ENCODE data around the gene BANF2. TPM values are rescaled to one million over a fixed set of nuclear protein-coding genes. Genes with fewer than 3 reads are reported as not detected.

BANF2 gene
- polyA plus RNA-seq, 3 donors: not detected

DNA sequence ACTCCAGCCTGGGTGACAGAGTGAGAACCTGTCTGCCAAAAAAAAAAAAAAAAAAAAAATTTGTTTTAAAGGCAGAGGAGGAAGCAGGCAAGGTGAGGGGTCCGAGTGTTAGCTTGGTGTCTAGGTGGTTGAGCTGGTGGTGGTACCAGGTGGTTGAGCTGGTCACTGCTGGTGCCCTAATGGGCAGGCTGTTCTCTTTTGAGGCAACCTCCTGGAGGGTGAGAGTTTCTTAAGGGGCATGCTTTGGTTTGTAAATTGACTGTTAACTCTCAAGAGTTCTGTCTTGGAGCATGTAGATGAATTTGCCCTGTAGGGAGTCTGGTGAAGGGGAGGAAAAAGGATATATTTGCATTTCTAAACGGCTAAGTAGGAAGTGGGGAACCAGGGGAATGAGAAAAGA is 52.7 kb downstream of the BANF2 start:
- intact Hi-C loops (cut with micrococcal nuclease): no loop called here

GRCh38 chr20:17753516-17753915 is 53.8 kb downstream of the BANF2 start:
- no peak overlapping the region for H3K4me2 ChIP-seq (replicated peaks; ENCODE audit: extremely low read depth, low read length, poor library complexity, severe bottlenecking)
- intact Hi-C loops (cut with micrococcal nuclease): no loop called here
- H3K4me3 ChIP-seq (replicated peaks in 1 of 3; ENCODE audit: low read depth in 2 of 3, low read length in 3 of 3): no peak overlapping the region
- peaks cover 0 to 5% of the 10 kb centered on the region in 2 donors for H3K9me3 ChIP-seq (replicated peaks in 1 of 2; ENCODE audit: control insufficient read depth in 1 of 2, insufficient read depth in 1 of 2, low read length in 2 of 2)
- Mint-ChIP-seq H3K9me3 (peaks cover 3 to 8% (median 6%) of the 10 kb centered on the region in 7 donors), H3K36me3 (no peaks in the 10 kb centered on the region), H3K4me1 (no peaks in the 10 kb centered on the region), H3K27me3 (ENCODE audit: low read depth in 3 of 3) (peaks cover 0 to 8% (median 4%) of the 10 kb centered on the region in 3 donors), H3K27ac (no peak overlapping the region), H3K4me3 (no peak overlapping the region)
- H2AFZ ChIP-seq (ENCODE audit: insufficient read depth, low read depth, low read length, poor library complexity, severe bottlenecking): no peak overlapping the region
- H3K27ac ChIP-seq (ENCODE audit: low read depth in 1 of 2, low read length in 2 of 2): no peak overlapping the region
- no peak overlapping the region for H3K9ac ChIP-seq (ENCODE audit: insufficient read depth, low read length, poor library complexity, severe bottlenecking)
- no peaks in the 10 kb centered on the region for H3K27me3 ChIP-seq (ENCODE audit: control insufficient read depth in 2 of 2, insufficient read depth in 2 of 2, low read length in 2 of 2)
- WGBS (ENCODE audit: insufficient coverage): 91% methylated on average over 4 of the region's 4 CpGs
- no peaks in the 10 kb centered on the region for H3K4me1 ChIP-seq (ENCODE audit: control insufficient read depth in 1 of 2, insufficient read depth in 2 of 2, low read length in 2 of 2)
- no peak for DNase-seq
- TF ChIP-seq CTCF (IDR thresholded peaks at IDR 0.05): no peak
- H3K36me3 ChIP-seq (replicated peaks in 1 of 2; ENCODE audit: control insufficient read depth in 1 of 2, insufficient read depth in 2 of 2, low read length in 2 of 2): no peaks in the 10 kb centered on the region
- H3K79me2 ChIP-seq (ENCODE audit: insufficient read depth, low read length): no peaks in the 10 kb centered on the region
- no peaks in the 10 kb centered on the region for H4K20me1 ChIP-seq (ENCODE audit: insufficient read depth, low read length)

More for the DNA sequence above, 52.7 kb downstream of the BANF2 start:
- Histone ChIP-seq H3K79me2 (ENCODE audit: insufficient read depth, low read length) (no peaks in the 10 kb centered on the region), H3K36me3 (replicated peaks in 1 of 2; ENCODE audit: control insufficient read depth in 1 of 2, insufficient read depth in 2 of 2, low read length in 2 of 2) (no peaks in the 10 kb centered on the region), H3K9ac (ENCODE audit: insufficient read depth, low read length, poor library complexity, severe bottlenecking) (no peak overlapping the region), H3K4me2 (replicated peaks; ENCODE audit: extremely low read depth, low read length, poor library complexity, severe bottlenecking) (no peak overlapping the region), H2AFZ (ENCODE audit: insufficient read depth, low read depth, low read length, poor library complexity, severe bottlenecking) (no peak overlapping the region), H4K20me1 (ENCODE audit: insufficient read depth, low read length) (no peaks in the 10 kb centered on the region), H3K4me1 (ENCODE audit: control insufficient read depth in 1 of 2, insufficient read depth in 2 of 2, low read length in 2 of 2) (no peaks in the 10 kb centered on the region), H3K9me3 (replicated peaks in 1 of 2; ENCODE audit: control insufficient read depth in 1 of 2, insufficient read depth in 1 of 2, low read length in 2 of 2) (no peaks in the 10 kb centered on the region), H3K27ac (ENCODE audit: low read depth in 1 of 2, low read length in 2 of 2) (no peak overlapping the region), H3K27me3 (ENCODE audit: control insufficient read depth in 2 of 2, insufficient read depth in 2 of 2, low read length in 2 of 2) (no peaks in the 10 kb centered on the region), H3K4me3 (replicated peaks in 1 of 3; ENCODE audit: low read depth in 2 of 3, low read length in 3 of 3) (no peak overlapping the region)
- no peak for DNase-seq
- no peaks in the 10 kb centered on the region for H3K4me1 Mint-ChIP-seq
- H3K27ac Mint-ChIP-seq: no peak overlapping the region
- WGBS (ENCODE audit: insufficient coverage): 67% methylated on average over 1 of the region's 2 CpGs
- peaks cover 0 to 3% (median 0%) of the 10 kb centered on the region in 7 donors for H3K9me3 Mint-ChIP-seq
- peaks cover 2 to 10% (median 6%) of the 10 kb centered on the region in 3 donors for H3K27me3 Mint-ChIP-seq (ENCODE audit: low read depth in 3 of 3)
- H3K36me3 Mint-ChIP-seq: no peaks in the 10 kb centered on the region
- no peak for TF ChIP-seq CTCF (IDR thresholded peaks at IDR 0.05)
- no peak overlapping the region for H3K4me3 Mint-ChIP-seq
